GM18505 (cell line): ENCODE results near the gene OSM.

Source experiments
- ATAC-seq: cut with Tn5 transposase; IDR thresholded peaks from one replicate; pipeline ENCODE4 v1.9.1; 2021; ENCODE audit not compliant: unreplicated experiment
- POLR2A ChIP-seq: IDR thresholded peaks from 4 replicates; pipeline ENCODE4 v1.6.1; 2011; ENCODE audit warnings: borderline replicate concordance; ENCODE audit not compliant: insufficient read depth, insufficient read length; ENCODE audit errors: extremely low read depth

The OSM gene

GRCh38 chr22:30272781-30273601, 6.3 kb upstream of the OSM start:
- ATAC-seq: no peak

DNA sequence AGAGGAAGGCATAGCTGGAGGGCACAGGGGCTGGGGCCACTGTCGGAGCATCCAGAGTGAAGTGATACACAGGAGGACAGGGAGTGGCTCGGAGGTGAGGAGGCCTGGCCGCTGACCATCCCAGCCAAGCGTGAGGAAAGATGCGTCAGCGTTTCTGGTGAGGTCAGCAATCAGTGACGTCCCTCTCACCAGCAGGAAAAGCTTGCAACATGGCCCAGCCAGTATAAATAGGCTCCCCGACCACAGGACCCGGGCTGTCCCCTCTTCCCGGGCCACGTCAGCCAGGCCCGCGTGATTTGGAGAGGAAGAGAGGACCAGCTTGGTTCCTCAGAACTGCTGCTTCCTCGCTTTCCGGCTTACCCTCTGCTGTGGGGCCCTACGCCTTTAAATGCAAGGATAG, 4.2 kb upstream of the OSM start:
- TF ChIP-seq POLR2A: no peak
- ATAC-seq: no peak

More at GRCh38 chr22:30272781-30273601, 6.3 kb upstream of the OSM start:
- no peak for TF ChIP-seq POLR2A

DNA sequence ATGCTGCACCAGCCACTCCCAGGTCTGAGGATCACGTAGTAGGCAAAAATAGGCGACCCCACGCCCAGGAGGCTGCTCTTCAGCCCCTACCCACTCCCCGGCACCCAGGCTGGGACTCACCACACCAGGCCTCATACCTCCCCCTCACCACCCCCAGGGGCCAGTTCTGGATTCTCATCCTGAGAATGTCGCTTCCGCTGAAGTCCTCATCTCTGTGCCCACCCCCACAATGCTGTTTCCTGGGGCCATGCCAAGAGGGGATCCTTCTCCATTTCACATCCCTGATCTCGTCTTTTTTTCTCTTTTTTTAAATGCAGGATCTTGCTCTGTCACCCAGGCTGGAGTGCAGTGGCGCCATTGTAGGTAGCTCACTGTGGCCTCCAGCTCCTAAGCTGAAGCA, 1.7 kb upstream of the OSM start:
- no peak for ATAC-seq
- no peak for TF ChIP-seq POLR2A

DNA sequence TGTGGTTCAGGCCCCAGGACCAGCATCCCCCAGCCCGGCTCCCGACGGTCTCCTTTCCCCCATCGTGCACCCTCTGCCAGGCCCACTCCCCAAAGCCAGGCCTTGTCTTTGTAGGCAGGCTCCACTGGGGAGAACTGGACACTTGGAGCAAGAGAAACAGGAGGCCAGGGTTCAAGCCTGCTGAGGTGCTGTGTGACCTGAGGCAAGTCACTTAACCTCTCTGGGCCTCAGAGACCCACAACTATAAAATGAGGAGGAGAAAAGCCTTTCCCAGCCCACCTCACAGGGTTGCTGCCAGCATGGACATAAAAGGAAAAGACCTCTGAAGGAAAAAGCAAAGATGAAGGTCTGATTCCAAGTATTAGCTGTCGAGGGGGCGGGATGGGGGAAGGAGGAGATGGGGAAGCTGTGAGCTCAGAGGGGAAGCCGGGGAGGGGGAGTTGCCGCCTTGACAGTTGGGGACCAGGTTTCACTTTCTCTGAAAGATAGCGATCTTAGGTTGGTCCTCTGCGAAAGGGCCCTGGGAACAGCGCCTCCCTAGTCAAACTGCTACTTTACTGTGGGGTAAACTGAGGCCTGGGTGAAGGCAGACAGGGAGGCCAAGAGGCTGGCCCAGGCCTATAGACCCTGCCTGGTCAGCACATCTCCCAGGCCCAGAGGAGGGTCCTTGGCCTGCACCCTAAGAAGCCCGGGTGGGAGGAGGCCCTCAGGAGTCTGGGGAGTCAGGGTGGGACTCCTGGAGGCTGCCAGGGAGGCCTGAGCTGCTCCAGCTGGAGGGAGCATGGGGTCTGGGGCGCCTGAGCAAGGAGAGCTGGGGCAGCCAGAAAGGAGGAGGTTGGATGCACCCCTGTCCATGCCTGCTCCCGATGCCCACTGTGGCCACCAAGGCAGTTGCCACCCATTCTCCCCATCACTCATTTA, 991 bp upstream of the OSM start:
- no peak for TF ChIP-seq POLR2A
- no peak for ATAC-seq

- ATAC-seq: peak; percentile 39
- TF ChIP-seq POLR2A: peak; percentile 79
These were observed 717 bp downstream of the OSM start for GRCh38 chr22:30265823-30266444.

DNA sequence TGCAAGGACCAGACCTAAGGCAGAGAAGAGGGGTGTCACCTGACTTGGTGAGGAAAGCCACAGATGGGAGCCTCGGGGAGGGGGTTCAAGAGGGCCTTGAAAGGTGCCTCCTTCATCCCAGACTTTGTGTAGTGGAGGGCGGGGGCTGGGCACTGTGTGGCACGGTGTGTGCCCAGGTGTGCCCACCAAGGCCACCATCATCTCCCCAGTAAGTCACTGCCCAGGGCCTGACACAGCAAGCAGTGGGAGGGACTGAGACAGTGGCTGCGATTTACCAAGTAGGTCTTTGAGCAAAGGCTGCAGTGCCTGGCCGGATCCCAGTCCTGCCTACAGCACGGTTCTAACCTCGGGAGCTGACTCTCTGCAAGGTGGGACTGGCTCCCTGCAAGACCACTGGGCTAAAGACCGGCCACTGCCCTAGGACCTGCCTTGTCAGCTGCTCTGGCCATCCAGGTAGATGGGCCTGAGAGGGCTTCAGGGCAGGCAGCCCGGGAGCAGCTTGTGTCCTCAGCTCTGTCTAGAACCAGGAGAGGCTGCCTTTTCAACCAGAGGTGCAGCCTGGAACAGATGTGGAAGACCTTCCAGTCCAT, 1.4 kb downstream of the OSM start:
- no peak for TF ChIP-seq POLR2A
- no peak for ATAC-seq

- ATAC-seq: no peak
These were observed 2.8 kb downstream of the OSM start for GRCh38 chr22:30263883-30264282.

DNA sequence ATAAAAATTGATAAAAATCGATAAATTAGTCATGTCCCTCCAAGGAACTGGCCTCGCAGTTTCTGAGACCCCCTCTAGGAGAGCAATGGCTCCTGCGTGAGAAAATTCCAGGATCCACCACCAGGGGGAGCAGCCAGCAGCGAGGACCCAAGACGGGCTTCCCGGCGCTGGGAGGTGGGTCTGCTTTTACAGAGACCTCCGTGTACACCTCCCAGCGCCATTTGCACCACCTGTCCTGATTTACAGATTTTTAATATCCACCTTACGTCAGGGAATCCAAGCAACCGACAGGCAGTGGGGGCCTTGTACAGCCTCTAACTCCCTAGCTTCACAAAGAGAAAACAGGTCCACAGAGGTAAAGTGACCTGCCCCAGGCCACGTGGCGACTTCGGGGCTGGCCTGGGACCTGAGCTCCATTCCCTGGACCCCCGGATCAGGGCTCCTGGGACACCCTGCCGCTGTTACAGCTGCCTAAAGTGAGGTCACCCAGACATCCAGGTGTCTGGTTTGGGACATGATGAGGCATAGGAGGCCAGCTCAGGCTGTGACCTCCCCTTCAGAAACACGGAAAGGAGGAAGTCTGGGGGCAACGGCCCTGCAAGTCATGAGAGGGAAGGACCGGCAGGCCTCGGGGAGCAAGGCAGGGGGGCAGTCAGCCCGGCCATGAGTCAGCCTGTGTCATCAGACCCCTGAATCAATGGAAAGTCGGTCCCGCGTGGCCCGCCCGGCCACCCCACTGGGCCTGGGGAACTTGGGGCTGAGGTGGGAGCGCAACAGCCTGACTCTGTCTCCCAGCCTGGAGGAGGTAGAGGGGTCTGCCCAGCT, 3.5 kb downstream of the OSM start:
- no peak for TF ChIP-seq POLR2A
- ATAC-seq: no peak

More at GRCh38 chr22:30263883-30264282, 2.8 kb downstream of the OSM start:
- TF ChIP-seq POLR2A: no peak

- no peak for ATAC-seq
- no peak for TF ChIP-seq POLR2A
These were observed 4.5 kb downstream of the OSM start for GRCh38 chr22:30262112-30262511.

GRCh38 chr22:30261134-30261533, 5.5 kb downstream of the OSM start:
- TF ChIP-seq POLR2A: no peak
- ATAC-seq: no peak

DNA sequence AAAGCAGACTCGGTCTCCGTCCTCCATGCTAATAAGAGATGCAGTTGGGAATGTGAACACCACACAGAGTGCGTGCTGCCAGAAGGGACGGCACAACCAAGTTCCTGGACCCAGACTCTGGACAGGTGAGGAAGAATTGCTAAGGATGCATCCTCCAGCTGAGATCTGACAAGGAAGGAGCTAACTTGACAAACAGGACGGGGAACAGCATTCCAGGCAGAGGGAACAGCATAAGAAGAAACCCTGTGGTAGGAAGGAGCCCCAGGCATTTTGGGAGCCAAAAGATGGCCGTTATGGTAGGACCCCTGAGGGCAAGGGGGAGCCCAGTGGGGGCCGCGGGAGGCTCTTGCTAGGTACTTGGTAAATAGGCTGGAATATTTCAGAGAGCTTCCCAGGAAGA, 6.0 kb downstream of the OSM start:
- ATAC-seq: no peak
- no peak for TF ChIP-seq POLR2A

DNA sequence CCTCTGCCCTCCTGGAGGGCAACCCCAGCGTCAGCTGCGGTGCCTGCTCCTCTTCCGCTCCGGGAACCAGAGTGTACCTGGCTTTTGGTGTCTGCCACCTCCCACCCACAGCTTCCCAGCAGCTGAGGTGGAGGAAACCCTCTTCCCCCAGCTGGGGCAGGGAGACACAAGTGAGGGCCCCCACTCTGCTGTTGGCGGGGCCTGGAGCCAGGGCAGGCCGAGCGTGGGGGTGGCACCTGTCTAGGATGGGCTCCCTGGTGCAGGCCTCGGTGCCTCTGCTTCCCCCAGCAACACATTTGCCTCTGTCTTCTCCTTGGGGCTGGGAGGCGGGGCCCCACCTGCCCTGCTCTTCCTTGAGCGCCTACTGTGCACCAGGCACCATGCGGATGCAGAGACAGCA, 6.4 kb downstream of the OSM start:
- ATAC-seq: no peak
- no peak for TF ChIP-seq POLR2A
